Endothelial cell of umbilical vein (primary cell): ENCODE data around the gene ORMDL1. TPM values are rescaled to one million over a fixed set of nuclear protein-coding genes. Genes with fewer than 3 reads are reported as not detected.
"Not testable (repeated sequence)": the region's sequence is repeated elsewhere in the genome, so short reads cannot be mapped to it uniquely, and the experiment has no call there.

Experiments
- BruUV-seq: library from RNA; stranded (reverse); fragments of 400-500 nt; replicated peaks from 2 replicates; lab custom pipeline; 2021; lab: Mats Ljungman, UMichigan
- CTCF ChIA-PET: fragments of 300-600, 350-600 bp; sonication (Branson Sonifier 250); formaldehyde crosslinking; loops from one replicate; lab custom pipeline; 2021; ENCODE audit warnings: antibody characterized with exemption, inconsistent platforms; lab: Charles Lee
- POLR2A ChIA-PET: fragments of 300-600, 350-600 bp; sonication (Branson Sonifier 250); formaldehyde crosslinking; loops from one replicate; lab custom pipeline; 2021; ENCODE audit warnings: antibody characterized with exemption, inconsistent platforms; lab: Charles Lee
- DNase-seq: peaks from one replicate; pipeline ENCODE4 v3.0.0-alpha.2; 2011; ENCODE audit warnings: low read depth, low spot score
- FAIRE-seq: peaks from 2 replicates; lab custom pipeline; 2011; peaks lifted over from hg19 to GRCh38; lab: Jason Lieb, UNC
- H2AFZ ChIP-seq: 2 replicates; pipeline ENCODE4 v1.6.0; 2012; ENCODE audit warnings: low read depth, low read length, control low read depth, inconsistent platforms
- H3K27ac ChIP-seq: 2 replicates; pipeline ENCODE4 v1.5.1; 2011; ENCODE audit warnings: low read depth, mild to moderate bottlenecking, control low read depth, low read length, moderate library complexity; ENCODE audit not compliant: insufficient read depth
- H3K27me3 ChIP-seq, 2 experiments: 2 replicates each; pipeline versions ENCODE4 v1.6.0 to v1.6.1; 2011; ENCODE audit warnings: low read length in 2 of 2, mixed read lengths in 1 of 2; ENCODE audit not compliant: control insufficient read depth in 2 of 2, insufficient read depth in 2 of 2
- H3K36me3 ChIP-seq, 2 experiments: 2 replicates in 1 of 2; 3 replicates in 1 of 2; pipeline ENCODE4 v1.5.1; 2011; ENCODE audit warnings: low read length in 2 of 2, mild to moderate bottlenecking in 1 of 2, moderate library complexity in 1 of 2; ENCODE audit not compliant: control insufficient read depth in 2 of 2, insufficient read depth in 2 of 2; ENCODE audit errors: extremely low read depth in 1 of 2
- H3K4me1 ChIP-seq: 3 replicates; pipeline ENCODE4 v1.5.1; 2011; ENCODE audit warnings: mild to moderate bottlenecking, low read length; ENCODE audit not compliant: control insufficient read depth, insufficient read depth; ENCODE audit errors: extremely low read depth
- H3K4me2 ChIP-seq: 2 replicates; pipeline ENCODE4 v1.6.1; 2011; ENCODE audit warnings: low read length, control low read depth, mixed read lengths; ENCODE audit not compliant: insufficient read depth
- H3K4me3 ChIP-seq, 3 experiments: fragments of 200-600 bp in 1 of 3; sonication (generic), shearing (Covaris generic) in 1 of 3; replicated peaks in 1 of 3; 2 replicates each; pipeline ENCODE4 v1.5.1; 2011 to 2016; ENCODE audit warnings: control low read depth in 3 of 3, low read length in 3 of 3, mild to moderate bottlenecking in 2 of 3, inconsistent platforms in 1 of 3, low read depth in 1 of 3, moderate library complexity in 1 of 3; ENCODE audit not compliant: insufficient read depth in 1 of 3
- H3K79me2 ChIP-seq: 2 replicates; pipeline ENCODE4 v1.6.0; 2012; ENCODE audit warnings: low read length, inconsistent platforms; ENCODE audit not compliant: control insufficient read depth, insufficient read depth
- H3K9ac ChIP-seq: replicated peaks from 2 replicates; pipeline ENCODE3; 2011; ENCODE audit warnings: low read length, control low read depth; ENCODE audit not compliant: insufficient read depth; ENCODE audit errors: extremely low read depth
- H3K9me1 ChIP-seq: replicated peaks from 3 replicates; pipeline ENCODE4 v1.6.0; 2011; ENCODE audit warnings: mild to moderate bottlenecking, low read length; ENCODE audit not compliant: control insufficient read depth, insufficient read depth; ENCODE audit errors: extremely low read depth
- H3K9me3 ChIP-seq: replicated peaks from 2 replicates; pipeline ENCODE4 v1.5.1; 2012; ENCODE audit warnings: low read length, inconsistent platforms; ENCODE audit not compliant: control insufficient read depth, insufficient read depth
- H4K20me1 ChIP-seq: replicated peaks from 2 replicates; pipeline ENCODE3; 2011; ENCODE audit warnings: mild to moderate bottlenecking, low read length; ENCODE audit not compliant: control insufficient read depth, insufficient read depth; ENCODE audit errors: extremely low read depth
- EZH2 ChIP-seq: IDR thresholded peaks from 2 replicates; pipeline ENCODE4 v1.6.1; 2012; ENCODE audit warnings: borderline replicate concordance, low read depth, mild to moderate bottlenecking, moderate library complexity, low read length, inconsistent platforms; ENCODE audit not compliant: severe bottlenecking
- FOS ChIP-seq: IDR thresholded peaks from 2 replicates; pipeline ENCODE4 v1.6.1; 2011; ENCODE audit warnings: mild to moderate bottlenecking, low read length, moderate library complexity, borderline replicate concordance; ENCODE audit not compliant: insufficient read depth
- GATA2 ChIP-seq: IDR thresholded peaks from 2 replicates; pipeline ENCODE4 v1.7.0; 2011; ENCODE audit warnings: low read depth, mild to moderate bottlenecking, moderate library complexity, mixed read lengths, low read length; ENCODE audit not compliant: insufficient read length, insufficient read depth
- JUN ChIP-seq: IDR thresholded peaks from 2 replicates; pipeline ENCODE4 v1.6.1; 2011; ENCODE audit warnings: borderline replicate concordance, low read depth; ENCODE audit not compliant: insufficient read length, insufficient read depth
- MYC ChIP-seq: IDR thresholded peaks from one replicate; pipeline ENCODE4 v1.6.1; 2011; ENCODE audit warnings: mild to moderate bottlenecking, low read depth, low read length
- POLR2A ChIP-seq: IDR thresholded peaks from 2 replicates; pipeline ENCODE4 v1.6.1; 2012; ENCODE audit warnings: low read depth, mild to moderate bottlenecking, control low read depth, low read length
- POLR2AphosphoS5 ChIP-seq: IDR thresholded peaks from 2 replicates; pipeline ENCODE4 v1.6.1; 2012; ENCODE audit warnings: low read depth, mild to moderate bottlenecking, control low read depth, low read length, moderate library complexity; ENCODE audit not compliant: insufficient read depth
- dilution Hi-C: fragments of 300-500 bp; cut with MboI; formaldehyde crosslinking; loops from one replicate; pipeline ENCODE4 v1.15.0; 2019; ENCODE audit warnings: low sequenced_read_pairs; ENCODE audit not compliant: extremely low pct_ligation_motif_present
- intact Hi-C: fragments of 100-400 bp; cut with micrococcal nuclease; formaldehyde crosslinking; loops from one replicate; pipeline ENCODE4 v1.10.0; 2022
- polyA plus RNA-seq, 4 experiments: library from polyadenylated mRNA; depleted of rRNA in 3 of 4; stranded (reverse) in 3 of 4; unstranded in 1 of 4; fragments of >200 nt; gene quantifications; 2 replicates each; pipeline versions ENCODE4 v1.2.1 to v1.2.3, GENCODE V29; 2011 to 2012; ENCODE audit warnings: missing spikeins in 1 of 4
- total RNA-seq: library from RNA; stranded (reverse); gene quantifications from 2 replicates; pipeline ENCODE4 v1.2.3, GENCODE V29; 2021
- TF ChIP-seq, protein P1 (sequence below), 2 donors: IDR thresholded peaks; 1 replicate in 1 of 2; 2 replicates in 1 of 2; pipeline ENCODE4 v1.5.1; 2011; ENCODE audit warnings: low read length in 2 of 2, mild to moderate bottlenecking in 2 of 2, moderate library complexity in 2 of 2, control low read depth in 1 of 2, inconsistent platforms in 1 of 2, low read depth in 1 of 2; ENCODE audit not compliant: insufficient read depth in 1 of 2; ENCODE audit errors: extremely low read depth in 1 of 2
- TF ChIP-seq, protein P2 (sequence below): IDR thresholded peaks from 2 replicates; pipeline ENCODE4 v1.6.1; 2011; ENCODE audit not compliant: insufficient read depth, insufficient read length

ORMDL1 gene
- total and polyA plus RNA-seq, 2 donors (not counting 3 experiments of a cell fraction or from before 2014, with no cell fraction given) = 54.5 to 58.0 TPM

DNA sequence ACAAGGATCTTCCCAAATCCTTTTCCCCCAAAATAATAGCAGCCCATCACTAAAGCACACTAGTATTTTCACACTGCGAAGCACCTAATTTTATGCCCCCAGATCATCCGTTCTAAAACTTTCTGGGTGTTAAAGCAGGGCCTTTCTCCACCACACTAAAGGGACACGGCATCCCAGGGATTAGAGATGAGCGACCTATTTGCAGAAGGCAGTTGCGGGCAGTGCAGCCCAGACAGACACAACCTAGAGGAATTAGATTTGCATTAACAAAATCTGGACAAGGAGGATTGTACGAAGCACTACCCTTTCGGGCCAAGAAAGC lies 21.9 kb downstream of the ORMDL1 start:
- H3K4me2 ChIP-seq = peak overlapping the region; percentile 93
- TSS peak; percentile 64 for BruUV-seq
- H3K36me3 ChIP-seq = peaks cover 0 to 4% of the 10 kb centered on the region in 2 experiments
- H3K4me1 ChIP-seq = peaks cover 11% of the 10 kb centered on the region
- H3K27me3 ChIP-seq = no peaks in the 10 kb centered on the region
- H2AFZ ChIP-seq = peak overlapping the region; percentile 91
- H3K9me1 ChIP-seq = no peaks in the 10 kb centered on the region
- no peaks in the 10 kb centered on the region for H4K20me1 ChIP-seq
- FAIRE-seq (no peak), DNase-seq (no peak)
- intact Hi-C loops (loop anchor here (1.0 to 2.0 kb wide), 2 partner anchors 101 to 557 kb away; partner anchors contain the start of genes ASNSD1 and HIBCH), dilution Hi-C loops (no loop called here)
- H3K79me2 ChIP-seq = no peaks in the 10 kb centered on the region
- H3K9ac ChIP-seq = peak overlapping the region; percentile 89
- peak overlapping the region; percentile 85 to 97 (median 85) for H3K4me3 ChIP-seq
- H3K9me3 ChIP-seq = no peaks in the 10 kb centered on the region
- no peak for TF ChIP-seq POLR2A
- no peak for TF ChIP-seq EZH2
- no peak for TF ChIP-seq POLR2AphosphoS5
- TF ChIP-seq MYC = no peak
- no peak for TF ChIP-seq GATA2
- TF ChIP-seq JUN = no peak
- TF ChIP-seq FOS = no peak
- TF ChIP-seq, protein P1, sequence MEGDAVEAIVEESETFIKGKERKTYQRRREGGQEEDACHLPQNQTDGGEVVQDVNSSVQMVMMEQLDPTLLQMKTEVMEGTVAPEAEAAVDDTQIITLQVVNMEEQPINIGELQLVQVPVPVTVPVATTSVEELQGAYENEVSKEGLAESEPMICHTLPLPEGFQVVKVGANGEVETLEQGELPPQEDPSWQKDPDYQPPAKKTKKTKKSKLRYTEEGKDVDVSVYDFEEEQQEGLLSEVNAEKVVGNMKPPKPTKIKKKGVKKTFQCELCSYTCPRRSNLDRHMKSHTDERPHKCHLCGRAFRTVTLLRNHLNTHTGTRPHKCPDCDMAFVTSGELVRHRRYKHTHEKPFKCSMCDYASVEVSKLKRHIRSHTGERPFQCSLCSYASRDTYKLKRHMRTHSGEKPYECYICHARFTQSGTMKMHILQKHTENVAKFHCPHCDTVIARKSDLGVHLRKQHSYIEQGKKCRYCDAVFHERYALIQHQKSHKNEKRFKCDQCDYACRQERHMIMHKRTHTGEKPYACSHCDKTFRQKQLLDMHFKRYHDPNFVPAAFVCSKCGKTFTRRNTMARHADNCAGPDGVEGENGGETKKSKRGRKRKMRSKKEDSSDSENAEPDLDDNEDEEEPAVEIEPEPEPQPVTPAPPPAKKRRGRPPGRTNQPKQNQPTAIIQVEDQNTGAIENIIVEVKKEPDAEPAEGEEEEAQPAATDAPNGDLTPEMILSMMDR (IDR thresholded peaks at IDR 0.05; ENCODE audit: extremely low read depth in 1 of 2, insufficient read depth in 1 of 2, low read depth in 1 of 2, low read length in 2 of 2) = no peak
- TF ChIP-seq, protein P2, sequence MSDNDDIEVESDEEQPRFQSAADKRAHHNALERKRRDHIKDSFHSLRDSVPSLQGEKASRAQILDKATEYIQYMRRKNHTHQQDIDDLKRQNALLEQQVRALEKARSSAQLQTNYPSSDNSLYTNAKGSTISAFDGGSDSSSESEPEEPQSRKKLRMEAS = no peak
- H3K27ac ChIP-seq = peak overlapping the region; percentile 75
- CTCF ChIA-PET = interaction anchor here (0.7 to 4.6 kb wide), 20 partner anchors 8 to 1031 kb away, joined by 3 to 32 read pairs (median 5); partner anchors contain the start of genes ANKAR, ASNSD1 and SLC40A1
- POLR2A ChIA-PET = interaction anchor here (0.6 kb wide), 1 partner anchor 510 kb away, joined by 3 read pairs; no protein-coding TSS in a partner anchor

DNA sequence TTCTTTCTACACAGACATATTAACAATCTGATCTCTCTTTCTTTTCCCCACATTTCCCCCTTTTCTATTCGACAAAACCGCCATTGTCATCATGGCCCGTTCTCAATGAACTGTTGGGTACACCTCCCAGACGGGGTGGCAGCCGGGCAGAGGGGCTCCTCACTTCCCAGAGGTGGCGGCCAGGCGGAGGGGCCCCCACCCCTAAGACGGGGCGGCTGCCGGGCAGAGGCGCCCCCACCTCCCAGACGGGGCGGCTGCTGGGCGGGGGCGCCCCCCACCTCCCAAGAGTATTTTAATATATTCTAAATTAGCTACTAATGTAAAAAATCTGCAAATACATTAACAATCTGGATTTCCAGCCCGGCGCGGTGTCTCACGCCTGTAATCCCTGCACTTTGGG lies 24.0 kb downstream of the ORMDL1 start:
- H3K4me3 ChIP-seq, H3K27me3 ChIP-seq, H3K9me1 ChIP-seq, FAIRE-seq, dilution Hi-C loops, H3K9ac ChIP-seq, BruUV-seq, H3K27ac ChIP-seq, H3K79me2 ChIP-seq, DNase-seq, POLR2A ChIA-PET, H3K4me2 ChIP-seq, H3K9me3 ChIP-seq, intact Hi-C loops, H4K20me1 ChIP-seq, H3K36me3 ChIP-seq, H2AFZ ChIP-seq: not testable (repeated sequence)
- peaks cover 11% of the 10 kb centered on the region for H3K4me1 ChIP-seq
- CTCF ChIA-PET = interaction anchor here (1.2 to 4.6 kb wide), 4 partner anchors 8 to 99 kb away, joined by 3 to 32 read pairs (median 6); no protein-coding TSS in a partner anchor
